NCI-H69 (cell line): ENCODE results near the gene NCLN.
"Not testable (repeated sequence)": the region's sequence is repeated elsewhere in the genome, so short reads cannot be mapped to it uniquely, and the experiment has no call there.

Experiments
- DNase-seq: peaks from one replicate; lab custom pipeline; 2025; lab: John Stamatoyannopoulos, UW

NCLN gene

DNA sequence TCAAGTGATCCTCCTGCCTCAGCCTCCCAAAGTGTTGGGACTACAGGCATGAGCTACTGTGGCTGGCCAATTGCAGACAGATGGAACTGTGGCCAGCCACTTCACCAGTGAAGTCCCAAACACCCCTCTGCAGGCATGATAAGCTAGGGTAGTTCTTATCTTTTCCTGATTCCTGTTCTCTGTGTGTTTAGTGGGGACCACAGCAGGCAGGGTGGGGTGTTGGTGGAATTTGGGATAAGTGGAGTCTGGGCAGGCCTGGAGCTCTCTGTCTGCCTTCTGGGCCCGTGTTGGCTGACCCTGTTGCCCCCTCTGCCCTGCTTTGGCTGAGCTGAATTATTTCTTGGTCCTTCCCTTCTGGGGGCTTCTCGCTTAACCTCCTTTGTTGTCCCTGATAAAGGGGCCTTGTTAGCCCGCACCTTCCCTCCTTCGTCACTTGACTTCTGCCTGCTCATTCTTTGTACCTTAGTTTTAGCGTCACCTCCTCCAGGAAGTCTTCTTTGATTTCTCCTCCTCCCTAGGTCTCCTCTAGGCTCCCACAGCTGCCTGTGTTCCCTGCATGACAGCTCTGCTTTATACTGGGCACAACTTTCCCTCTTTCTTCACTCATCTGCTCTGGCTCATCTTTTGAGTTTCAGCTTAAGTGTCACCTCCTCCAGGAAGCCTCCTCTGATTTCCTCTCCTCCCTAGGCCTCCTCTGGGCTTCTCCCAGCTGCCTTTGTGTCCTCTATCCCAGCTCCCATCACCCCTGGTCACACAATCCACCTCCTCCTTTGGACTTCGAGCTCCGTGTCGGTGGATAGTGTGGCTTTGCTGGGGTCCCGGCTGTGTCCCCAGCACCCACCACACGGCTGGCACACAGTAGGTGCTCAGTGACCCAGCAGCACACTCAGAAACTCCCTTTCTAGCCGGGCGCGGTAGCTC, 1.7 kb upstream of the NCLN start:
- DNase-seq: no peak

- peak; percentile 91 for DNase-seq
These were observed 776 bp upstream of the NCLN start for GRCh38 chr19:3184847-3185460.

DNA sequence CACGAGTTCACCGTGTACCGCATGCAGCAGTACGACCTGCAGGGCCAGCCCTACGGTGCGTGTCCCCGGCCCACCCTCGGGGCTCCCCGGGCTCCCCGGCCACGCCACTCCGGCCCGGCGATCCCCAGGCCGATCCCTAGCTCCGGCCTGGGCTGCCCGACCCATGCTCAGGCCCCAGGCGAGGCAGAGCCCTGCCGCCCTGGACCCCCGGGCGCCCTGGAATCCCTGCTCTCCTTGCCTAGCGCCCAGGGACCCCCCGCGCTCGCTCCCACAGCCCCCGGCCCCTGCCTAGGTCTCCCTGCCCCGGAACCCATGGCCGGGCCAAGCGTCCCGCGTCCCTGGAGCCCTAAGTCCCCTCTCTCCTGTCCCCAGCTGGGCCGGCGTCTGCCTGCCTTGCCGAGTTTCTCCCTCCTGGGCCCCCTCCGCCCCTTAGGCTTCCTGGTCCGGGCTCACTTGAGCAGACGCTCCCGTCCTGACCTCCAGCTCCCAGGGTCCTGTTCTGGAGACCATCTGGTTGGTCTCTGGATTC, 494 bp downstream of the NCLN start:
- peak; percentile 40 for DNase-seq

DNA sequence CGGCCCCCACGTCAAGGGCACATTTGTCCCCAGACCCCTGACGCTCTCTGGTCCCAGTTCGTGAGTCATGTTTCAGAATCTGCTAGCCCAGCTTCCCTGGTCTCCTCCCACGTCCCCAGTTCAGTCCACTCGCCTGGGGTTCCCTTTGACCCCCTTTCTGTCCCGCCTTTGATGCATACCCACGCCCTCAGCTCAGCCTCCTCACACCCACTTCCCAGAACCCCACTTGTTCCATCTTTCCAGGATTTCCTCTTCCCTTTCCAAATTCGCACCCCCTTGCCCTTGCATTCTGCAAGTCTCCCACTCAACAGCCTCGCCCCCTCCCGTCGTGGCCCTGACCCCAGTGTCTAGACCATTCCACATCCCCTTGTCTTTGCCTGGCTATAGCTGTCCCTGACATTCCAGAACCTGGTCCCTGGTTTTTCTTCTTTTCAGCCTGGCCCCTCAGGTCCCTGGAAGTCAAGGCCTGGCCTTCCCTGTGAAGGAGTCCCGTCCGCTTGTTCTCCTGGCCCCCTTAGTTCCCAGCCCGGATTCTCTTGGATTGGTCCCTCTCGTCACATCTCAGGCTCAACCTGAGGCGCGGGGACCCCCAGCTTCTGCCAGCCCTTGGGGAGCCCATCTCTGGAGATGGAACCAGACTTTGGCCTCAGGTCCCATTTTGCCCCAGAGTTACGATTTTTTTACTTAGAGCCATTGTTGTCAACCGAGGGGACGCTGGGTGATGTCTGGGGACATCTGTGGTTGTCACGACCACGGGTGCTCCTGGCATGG, 1.3 kb downstream of the NCLN start:
- DNase-seq: no peak

DNA sequence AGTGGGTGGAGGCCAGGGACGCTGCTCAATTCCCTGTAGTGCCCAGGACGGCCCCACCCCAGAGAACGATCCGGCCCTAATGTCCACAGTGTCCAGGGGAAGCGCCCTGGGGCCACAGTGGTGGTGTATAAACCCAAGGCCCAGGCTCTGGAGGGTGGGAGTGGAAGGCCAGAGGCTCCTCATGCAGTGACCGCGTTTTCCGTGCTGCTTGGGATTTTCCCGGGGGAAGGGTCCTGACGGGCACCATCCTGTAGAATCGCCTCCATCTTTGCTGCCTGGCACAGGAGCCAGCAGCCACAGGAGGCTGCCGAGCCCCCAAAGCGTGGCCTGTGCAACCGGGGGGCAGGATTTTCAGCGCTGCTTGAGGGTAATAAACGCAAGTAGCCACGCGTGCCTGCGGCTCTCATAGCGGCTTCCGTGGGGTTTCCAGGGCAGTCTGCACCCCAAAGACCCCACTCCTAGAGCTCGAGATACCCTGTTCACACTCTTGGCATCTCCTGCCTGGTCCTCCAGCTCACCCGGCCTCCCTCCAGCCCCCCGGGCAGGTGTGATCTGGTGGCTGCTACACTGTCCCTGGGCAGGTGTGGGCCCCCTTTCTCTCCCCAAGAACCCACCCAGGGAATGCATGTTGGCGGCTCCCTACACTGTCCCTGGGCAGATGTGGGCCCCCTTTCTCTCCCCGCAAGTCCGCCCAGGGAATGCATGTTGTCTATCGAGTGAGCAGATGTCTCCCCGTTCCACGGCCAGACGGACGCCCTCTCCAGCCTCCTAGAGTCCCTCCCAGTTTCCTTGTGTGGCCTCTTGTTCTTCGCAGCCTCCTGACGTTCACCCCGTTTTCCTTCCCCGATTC, 2.2 kb downstream of the NCLN start:
- DNase-seq: no peak

DNA sequence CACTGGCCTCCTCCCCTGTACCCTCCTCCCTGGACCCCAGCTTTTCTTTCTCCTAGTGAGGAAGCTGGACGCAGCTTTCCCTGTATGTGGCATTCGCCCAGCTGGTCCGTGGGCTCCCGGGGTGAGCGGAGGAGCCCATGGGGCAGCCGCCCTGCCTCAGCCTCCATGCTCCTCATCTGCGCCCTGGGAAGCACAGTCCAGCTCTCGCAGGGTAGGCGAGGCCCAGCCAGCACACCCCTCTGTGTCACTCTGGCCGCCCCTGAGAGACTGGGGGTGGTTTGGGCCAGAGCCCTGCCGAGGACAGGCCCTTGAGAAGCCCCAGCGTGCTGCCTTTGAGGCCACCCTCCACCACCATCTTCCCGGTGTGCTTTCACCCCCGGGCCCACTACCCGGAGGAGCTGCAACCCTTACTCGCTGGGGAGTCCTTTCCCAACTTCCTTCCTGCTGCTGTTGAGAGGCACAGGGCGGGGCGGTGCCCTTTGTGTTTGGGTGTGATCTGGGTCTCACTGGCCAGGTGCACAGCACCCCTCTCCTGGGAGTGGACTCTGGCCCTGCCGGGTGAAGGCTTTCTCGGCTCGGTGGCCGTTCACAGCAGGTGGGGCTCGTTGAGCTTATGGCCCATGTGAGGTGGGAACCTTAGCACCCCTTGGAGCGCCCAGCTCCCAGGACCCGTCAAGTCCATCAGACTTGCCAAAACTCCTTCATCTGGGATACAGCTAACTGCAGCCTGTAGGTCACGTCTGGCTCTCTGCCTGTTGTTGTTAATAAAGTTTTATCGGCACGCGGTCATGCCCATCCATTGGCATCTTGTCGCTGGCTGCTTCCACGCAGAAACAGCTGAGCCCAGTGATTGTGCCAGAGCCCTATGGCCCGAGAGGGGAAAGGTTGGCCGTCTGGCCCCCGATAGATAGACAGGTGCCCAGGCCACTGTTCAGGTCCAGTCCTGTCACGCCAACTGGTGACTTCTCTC, 3.2 kb downstream of the NCLN start:
- no peak for DNase-seq

DNA sequence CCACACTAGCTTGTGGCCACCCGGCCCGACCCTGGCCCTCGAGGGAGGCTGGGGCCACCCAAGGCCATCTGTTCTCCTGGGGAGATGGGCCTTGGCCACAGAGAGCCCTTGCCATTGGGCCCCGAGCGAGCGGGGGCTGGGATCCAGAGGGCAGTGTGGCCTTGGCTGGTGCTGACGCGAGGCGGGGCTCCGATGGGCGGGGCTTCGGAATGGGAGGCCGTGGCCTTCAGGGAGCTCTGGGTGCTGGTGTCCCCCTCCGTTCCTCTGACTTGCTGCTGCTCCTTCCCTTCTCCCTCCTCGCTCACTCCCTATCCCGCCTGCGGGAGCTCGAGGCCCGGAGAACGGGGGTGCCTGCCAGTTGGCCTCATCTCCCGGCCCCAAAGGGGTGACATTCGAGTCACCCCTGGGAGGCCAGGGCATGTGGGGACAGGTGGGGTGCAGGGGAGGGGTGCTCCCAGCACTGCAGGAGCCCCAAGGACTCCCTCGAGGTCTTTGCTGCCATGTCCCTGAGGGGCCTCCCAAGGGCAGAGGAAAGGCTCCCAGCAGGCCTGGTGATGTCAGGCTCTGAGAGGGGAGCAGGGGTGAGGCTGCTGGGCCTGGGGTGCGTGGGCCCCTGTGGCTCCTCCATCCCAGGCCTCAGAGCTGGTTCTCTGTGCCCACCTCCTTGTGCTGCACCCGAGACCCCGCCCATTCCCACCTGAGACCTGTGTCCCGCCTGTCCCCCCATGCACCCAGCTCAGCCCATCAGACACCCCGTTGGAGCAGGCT, 4.2 kb downstream of the NCLN start:
- DNase-seq: no peak

GRCh38 chr19:3190470-3190770, 4.7 kb downstream of the NCLN start:
- no peak for DNase-seq

GRCh38 chr19:3190921-3191805, 5.4 kb downstream of the NCLN start:
- DNase-seq: no peak

DNA sequence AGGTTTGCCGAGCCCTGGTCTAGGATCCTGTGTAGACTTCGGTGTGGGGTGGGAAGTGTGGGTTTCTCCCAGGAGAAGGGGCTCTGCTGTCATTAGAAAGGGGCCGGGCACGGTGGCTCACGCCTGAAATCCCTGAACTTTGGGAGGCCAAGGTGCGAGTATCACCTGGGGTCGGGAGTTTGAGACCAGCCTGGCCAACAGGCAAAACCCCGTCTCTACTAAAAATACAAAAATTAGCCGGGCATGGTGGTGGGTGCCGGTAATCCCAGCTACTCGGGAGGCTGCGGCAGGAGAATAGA, 6.0 kb downstream of the NCLN start:
- not testable (repeated sequence) for DNase-seq

- DNase-seq: no peak
These were observed 6.5 kb downstream of the NCLN start for GRCh38 chr19:3192228-3192635.

GRCh38 chr19:3192684-3193083, 7.0 kb downstream of the NCLN start:
- DNase-seq: no peak

DNA sequence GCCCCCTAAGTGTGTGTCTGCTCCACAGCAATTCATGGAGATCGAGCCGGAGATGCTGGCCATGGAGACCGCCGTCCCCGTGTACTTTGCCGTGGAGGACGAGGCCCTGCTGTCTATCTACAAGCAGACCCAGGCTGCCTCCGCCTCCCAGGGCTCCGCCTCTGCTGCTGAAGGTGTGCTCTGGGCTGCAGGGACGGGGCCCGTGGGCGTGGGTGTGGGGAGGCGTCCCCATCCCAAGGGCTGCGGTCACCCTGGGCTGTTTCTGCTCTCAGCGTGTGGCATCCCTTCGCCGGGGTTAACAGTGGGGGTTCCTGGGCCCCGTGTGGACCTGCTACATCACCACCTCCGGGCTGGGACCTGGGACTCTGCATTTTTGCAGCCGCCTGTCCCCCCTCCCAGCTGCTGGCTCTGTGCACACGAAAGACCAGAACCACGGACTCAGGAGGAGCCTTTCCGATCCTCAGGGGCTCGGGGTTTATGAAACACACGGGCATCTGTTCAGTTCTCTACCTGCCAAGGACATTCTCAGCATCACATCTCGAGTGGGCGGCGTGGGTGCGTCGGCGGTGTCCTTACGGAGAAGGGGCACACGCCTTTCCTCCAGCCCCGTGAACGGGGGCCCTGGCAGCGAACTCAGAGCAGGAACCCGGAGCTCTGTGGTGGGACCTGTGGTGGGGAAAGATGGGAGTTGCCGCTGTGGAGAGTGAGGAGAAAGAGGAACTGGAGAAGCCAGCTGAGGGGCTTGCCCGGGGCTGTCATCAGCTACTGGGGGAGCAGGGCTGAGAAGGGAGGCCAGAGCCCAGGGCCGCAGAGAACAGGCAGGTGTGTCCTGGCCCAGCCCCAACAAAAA, 7.8 kb downstream of the NCLN start:
- DNase-seq: no peak

GRCh38 chr19:3194106-3195087, 8.7 kb downstream of the NCLN start:
- DNase-seq: no peak

DNA sequence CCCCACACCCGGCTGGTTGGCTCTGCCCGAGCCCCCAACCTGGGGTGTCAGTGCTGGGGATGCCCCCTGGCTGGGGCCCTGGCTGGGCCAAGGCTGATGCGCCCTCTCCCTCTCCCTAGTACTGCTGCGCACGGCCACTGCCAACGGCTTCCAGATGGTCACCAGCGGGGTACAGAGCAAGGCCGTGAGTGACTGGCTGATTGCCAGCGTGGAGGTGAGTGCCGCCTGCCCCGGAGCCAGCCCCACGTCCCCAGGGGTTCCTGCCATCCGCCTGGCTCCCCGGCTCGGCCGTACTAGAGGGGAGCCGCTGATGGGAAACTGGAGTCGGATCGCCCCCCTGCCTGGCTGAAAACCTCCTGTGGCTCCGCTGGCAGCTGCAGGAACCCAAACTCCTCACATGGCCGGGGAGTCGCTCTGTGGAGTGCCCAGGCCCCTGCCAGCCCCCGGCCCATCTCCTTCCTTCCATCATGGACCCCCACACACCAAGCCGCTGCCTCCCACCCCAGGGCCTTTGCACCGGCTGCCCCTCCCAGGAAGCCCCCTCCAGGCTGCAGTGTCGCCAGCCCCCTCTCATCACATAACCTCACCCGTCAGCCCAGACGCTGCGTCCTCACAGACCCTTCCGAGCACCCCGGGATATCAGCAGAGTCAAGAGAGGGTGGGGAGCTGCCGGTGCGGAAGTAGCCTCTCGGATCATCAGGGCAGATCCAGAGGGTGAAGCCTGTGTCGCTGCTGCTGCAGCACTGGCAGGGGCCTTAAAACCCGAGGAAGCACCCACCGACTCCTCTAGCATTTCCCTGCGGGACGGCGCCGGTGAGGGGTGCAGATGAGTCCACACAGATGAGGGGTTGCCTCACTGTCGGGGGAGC, 10.6 kb downstream of the NCLN start:
- peak; percentile 73 for DNase-seq

DNA sequence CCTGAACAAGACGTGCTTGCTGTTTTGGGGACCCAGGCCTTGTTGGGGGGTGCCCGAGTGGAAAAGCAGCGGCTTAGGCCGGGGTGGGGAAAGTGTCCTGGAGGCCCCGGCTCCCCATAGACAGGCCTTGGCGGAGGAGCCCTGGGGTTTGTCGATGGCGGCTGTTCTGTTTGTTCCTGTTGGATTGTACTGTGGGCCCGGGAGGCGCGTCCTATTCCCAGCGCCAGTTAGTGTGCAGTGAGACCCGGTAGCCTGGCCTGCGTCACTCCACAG, 11.1 kb downstream of the NCLN start:
- no peak for DNase-seq
